C4-2B (cell line): ENCODE measurements around the gene USHBP1.

ENCODE experiments used
- CTCF ChIP-seq: fragments of 450-650 bp; conservative IDR thresholded peaks from 2 replicates; pipeline ENCODE4 v1.5.1; 2017; ENCODE audit warnings: mild to moderate bottlenecking
- ZFX ChIP-seq: fragments of 450-650 bp; IDR thresholded peaks from 2 replicates; pipeline ENCODE4 v1.6.1; 2017

GRCh38 chr19:17234911-17235299, 29.6 kb downstream of the USHBP1 start:
- TF ChIP-seq CTCF, result no peak
- TF ChIP-seq ZFX, result no peak
